ENCODE results near the gene PCSK1. TPM values are rescaled to one million over a fixed set of nuclear protein-coding genes. Genes with fewer than 3 reads are reported as not detected.

PCSK1 gene
- total and polyA plus RNA-seq, 2 of the 8 experiments (the other 6 are each of a cell fraction or from before 2014, with no cell fraction given) = 1.3 to 3.2 TPM

DNA sequence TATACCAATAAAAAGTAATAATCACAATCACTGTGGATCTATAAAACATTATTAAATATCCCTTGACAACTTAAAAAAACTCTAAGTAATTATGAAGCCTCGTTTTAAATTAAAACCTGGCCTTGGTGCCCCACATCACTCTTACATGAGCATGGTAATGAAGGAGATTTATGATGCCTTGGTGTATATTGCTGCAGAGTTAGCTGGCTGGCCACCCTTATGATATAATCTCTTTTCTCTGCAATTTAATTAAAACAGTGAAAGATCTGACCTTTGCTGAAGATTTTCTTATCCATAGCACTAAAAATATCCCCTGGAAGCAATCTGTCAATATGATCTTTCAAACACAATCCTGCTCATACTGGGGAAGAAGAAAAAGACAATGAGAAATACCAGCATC lies 48.8 kb upstream of the PCSK1 start:
- no peak for FAIRE-seq
- no peak overlapping the region for H3K4ac ChIP-seq (replicated peaks; ENCODE audit: insufficient read length, low read depth, low read length)

More for the DNA sequence above, 48.8 kb upstream of the PCSK1 start:
- Histone ChIP-seq H4K8ac (ENCODE audit: extremely low read depth, insufficient read depth, low read length) (no peak overlapping the region), H4K5ac (ENCODE audit: insufficient read length, low read depth, low read length) (no peak overlapping the region), H3K36me3 (ENCODE audit: control insufficient read depth in 2 of 4, insufficient read depth in 4 of 4, low read length in 3 of 4) (no peaks in the 10 kb centered on the region), H3K9ac (replicated peaks in 1 of 4; ENCODE audit: extremely low read depth in 1 of 4, low read depth in 3 of 4, low read length in 3 of 4) (no peak overlapping the region), H3K4me2 (ENCODE audit: insufficient read depth in 1 of 2, low read depth in 2 of 2, low read length in 2 of 2) (no peak overlapping the region), H3K23me2 (ENCODE audit: low read depth, low read length) (no peaks in the 10 kb centered on the region; the same call in 1 of the 2 replicates), H3K27ac (ENCODE audit: low read depth, low read length) (no peak overlapping the region), H3K4me3 (ENCODE audit: extremely low read depth in 1 of 4, insufficient read depth in 2 of 4, low read depth in 3 of 4, low read length in 4 of 4) (no peak overlapping the region), H2AK5ac (ENCODE audit: low read depth, low read length) (no peak overlapping the region), H2BK15ac (ENCODE audit: low read length) (no peak overlapping the region), H2BK20ac (ENCODE audit: low read length) (no peak overlapping the region), H4K91ac (replicated peaks; ENCODE audit: insufficient read length, low read length) (no peak overlapping the region), H3K9me3 (ENCODE audit: insufficient read depth in 2 of 2, low read depth in 1 of 2, low read length in 1 of 2) (no peaks in the 10 kb centered on the region), H3K79me2 (ENCODE audit: control insufficient read depth in 1 of 2, insufficient read depth in 2 of 2, low read length in 2 of 2) (no peaks in the 10 kb centered on the region), H2BK5ac (ENCODE audit: low read depth, low read length) (no peak overlapping the region), H3K18ac (ENCODE audit: extremely low read depth, low read length) (no peak overlapping the region), H3K27me3 (replicated peaks in 1 of 4; ENCODE audit: control insufficient read depth in 3 of 4, extremely low read depth in 1 of 4, insufficient read depth in 3 of 4, low read length in 3 of 4) (no peaks in the 10 kb centered on the region), H2BK12ac (ENCODE audit: low read depth, low read length) (no peak overlapping the region), H4K20me1 (replicated peaks in 1 of 2; ENCODE audit: control insufficient read depth in 1 of 2, insufficient read depth in 2 of 2, low read length in 2 of 2) (no peaks in the 10 kb centered on the region), H3K79me1 (ENCODE audit: low read depth, low read length) (no peaks in the 10 kb centered on the region), H3K56ac (replicated peaks; ENCODE audit: insufficient read length, low read depth, low read length) (no peak overlapping the region), H3K4me1 (replicated peaks in 1 of 4; ENCODE audit: control insufficient read depth in 3 of 4, insufficient read depth in 4 of 4, low read length in 3 of 4) (no peaks in the 10 kb centered on the region), H3K14ac (ENCODE audit: insufficient read length) (no peak overlapping the region), H3K23ac (ENCODE audit: insufficient read length) (no peak overlapping the region), H2AFZ (ENCODE audit: low read length) (no peak overlapping the region), H2BK120ac (replicated peaks; ENCODE audit: low read depth, low read length) (no peak overlapping the region)
- 73% methylated on average over 1 of the region's 1 CpG; no CpG with 5 or more reads in 1 of the 2 experiments for WGBS, 2 experiments (ENCODE audit: extremely low coverage in 1 of 2, insufficient coverage in 1 of 2, insufficient read length in 1 of 2, insufficient replicate concordance in 2 of 2, low coverage in 1 of 2, low lambda C conversion rate in 2 of 2, missing lambda C conversion rate in 1 of 2)
- TF ChIP-seq HDAC2 (IDR thresholded peaks at IDR 0.05; ENCODE audit: borderline replicate concordance in 1 of 2, low read depth in 2 of 2, low read length in 2 of 2) (no peak), GABPA (IDR thresholded peaks at IDR 0.05; ENCODE audit: borderline replicate concordance, insufficient read depth, low read length) (no peak), POU5F1 (IDR thresholded peaks at IDR 0.05; ENCODE audit: low read depth, low read length) (no peak), SP2 (IDR thresholded peaks at IDR 0.05; ENCODE audit: low read length) (no peak), SP4 (IDR thresholded peaks at IDR 0.05; ENCODE audit: low read length) (no peak), GTF2F1 (IDR thresholded peaks at IDR 0.05; ENCODE audit: borderline replicate concordance, low read depth, low read length) (no peak)
- no peak for DNase-seq (ENCODE audit: low read depth in 1 of 2, low spot score in 2 of 2)
- POLR2A ChIA-PET (ENCODE audit: partially characterized antibody) = no interaction called here
- CTCF ChIA-PET (ENCODE audit: partially characterized antibody) = no interaction called here

All from H1 (cell line).